Transverse colon (tissue), 4 donors: ENCODE data around the gene DENND1A. TPM values are rescaled to one million over a fixed set of nuclear protein-coding genes. Genes with fewer than 3 reads are reported as not detected.

Source experiments
- DNase-seq: peaks from one replicate; pipeline ENCODE4 v3.0.0-alpha.2; 2019
- H3K27ac ChIP-seq, 4 donors: fragments of 200-600 bp; sonication (generic); 2 replicates each; pipeline ENCODE4 v1.5.1; 2016 to 2018; ENCODE audit warnings: inconsistent platforms in 4 of 4
- H3K27me3 ChIP-seq: fragments of 200-600 bp; sonication (generic); 2 replicates; pipeline ENCODE4 v1.5.1; 2017; ENCODE audit warnings: inconsistent platforms
- H3K36me3 ChIP-seq, 4 donors: fragments of 200-600 bp; sonication (generic); 2 replicates each; pipeline ENCODE4 v1.5.1; 2017 to 2019; ENCODE audit warnings: inconsistent platforms in 4 of 4
- H3K4me1 ChIP-seq, 4 donors: fragments of 200-600 bp; sonication (generic); 2 replicates each; pipeline ENCODE4 v1.5.1; 2017 to 2020; ENCODE audit warnings: inconsistent platforms in 4 of 4
- H3K4me3 ChIP-seq, 4 donors: fragments of 200-600 bp; sonication (generic); 1 replicate in 1 of 4; 2 replicates in 3 of 4; pipeline versions ENCODE4 v1.5.1 to v1.6.1; 2017 to 2019; ENCODE audit warnings: inconsistent platforms in 4 of 4
- H3K9me3 ChIP-seq, 2 donors: fragments of 200-600 bp; sonication (generic); 2 replicates each; pipeline ENCODE4 v1.5.1; 2017 to 2019; ENCODE audit warnings: inconsistent platforms in 2 of 2
- EP300 ChIP-seq: sonication (generic); formaldehyde crosslinking; IDR thresholded peaks from one replicate; pipeline ENCODE4 v1.6.1; 2017; ENCODE audit warnings: antibody characterized with exemption, low read depth
- POLR2A ChIP-seq: fragments of 450-650 bp; IDR thresholded peaks from one replicate; pipeline ENCODE4 v1.6.1; 2016; ENCODE audit warnings: antibody characterized with exemption, mild to moderate bottlenecking, moderate library complexity
- POLR2AphosphoS5 ChIP-seq, 3 donors: sonication (generic); formaldehyde crosslinking; IDR thresholded peaks; one replicate each; pipeline ENCODE4 v1.6.1; 2016; ENCODE audit warnings: antibody characterized with exemption in 3 of 3
- WGBS, 2 donors: methylation state at CpG; one replicate each; pipeline ENCODE4 v1.1.5; 2018; ENCODE audit warnings: low coverage in 1 of 2; 5-methylcytosine and 5-hydroxymethylcytosine counted together
- in situ Hi-C, 4 donors: fragments of 200-750 bp; cut with MboI; loops; one replicate each; pipeline versions ENCODE4 v1.15.0 to v1.15.1; 2017; ENCODE audit warnings: low sequenced_read_pairs in 3 of 4, low pct_ligation_motif_present in 1 of 4, low pct_unique_long_range_greater_than_20kb in 1 of 4
- intact Hi-C: fragments of 100-400 bp; cut with DNase I; formaldehyde crosslinking; loops from one replicate; pipeline ENCODE4 v1.15.1; 2023; ENCODE audit warnings: low total_unique reads
- total RNA-seq, 4 donors: library from RNA; depleted of rRNA; stranded (reverse); fragments of >200 nt; gene quantifications; one replicate each; pipeline ENCODE4 v1.1.0, GENCODE V29; 2016
- TF ChIP-seq, protein P1 (sequence below), 5 experiments: fragments of 200-600 bp in 3 of 5; fragments of 450-650 bp in 2 of 5; sonication (generic) in 3 of 5; IDR thresholded peaks; 1 replicate in 2 of 5; 2 replicates in 3 of 5; pipeline ENCODE4 v1.5.1; 2016 to 2017; ENCODE audit warnings: antibody characterized with exemption in 5 of 5, inconsistent platforms in 3 of 5, mild to moderate bottlenecking in 2 of 5, moderate library complexity in 1 of 5

Gene DENND1A
- total RNA-seq, 4 donors from 2014 or later, result 12.5 to 78.6 (median 40.0) TPM

DNA sequence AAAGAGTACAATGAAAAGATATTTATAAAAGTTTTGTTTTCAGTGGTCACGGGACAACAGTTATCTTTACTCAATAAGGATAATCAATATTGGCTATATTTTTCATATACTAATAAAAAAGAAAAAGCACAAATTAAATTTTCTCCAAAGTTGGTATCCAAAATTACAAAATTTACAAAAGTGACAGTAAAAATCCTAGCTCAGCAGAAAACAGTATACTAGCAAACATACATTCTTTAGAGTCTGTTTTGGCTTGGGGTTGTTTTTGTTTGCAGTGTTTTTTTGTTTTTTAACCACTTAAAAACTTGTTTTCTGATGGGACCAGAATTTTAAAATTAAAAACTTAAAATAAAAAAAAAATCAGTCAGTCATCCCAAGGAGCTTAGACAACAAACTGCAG is 183.2 kb downstream of the DENND1A start:
- no peaks in the 10 kb centered on the region for H3K27me3 ChIP-seq
- no peak for DNase-seq
- TF ChIP-seq, protein P1, sequence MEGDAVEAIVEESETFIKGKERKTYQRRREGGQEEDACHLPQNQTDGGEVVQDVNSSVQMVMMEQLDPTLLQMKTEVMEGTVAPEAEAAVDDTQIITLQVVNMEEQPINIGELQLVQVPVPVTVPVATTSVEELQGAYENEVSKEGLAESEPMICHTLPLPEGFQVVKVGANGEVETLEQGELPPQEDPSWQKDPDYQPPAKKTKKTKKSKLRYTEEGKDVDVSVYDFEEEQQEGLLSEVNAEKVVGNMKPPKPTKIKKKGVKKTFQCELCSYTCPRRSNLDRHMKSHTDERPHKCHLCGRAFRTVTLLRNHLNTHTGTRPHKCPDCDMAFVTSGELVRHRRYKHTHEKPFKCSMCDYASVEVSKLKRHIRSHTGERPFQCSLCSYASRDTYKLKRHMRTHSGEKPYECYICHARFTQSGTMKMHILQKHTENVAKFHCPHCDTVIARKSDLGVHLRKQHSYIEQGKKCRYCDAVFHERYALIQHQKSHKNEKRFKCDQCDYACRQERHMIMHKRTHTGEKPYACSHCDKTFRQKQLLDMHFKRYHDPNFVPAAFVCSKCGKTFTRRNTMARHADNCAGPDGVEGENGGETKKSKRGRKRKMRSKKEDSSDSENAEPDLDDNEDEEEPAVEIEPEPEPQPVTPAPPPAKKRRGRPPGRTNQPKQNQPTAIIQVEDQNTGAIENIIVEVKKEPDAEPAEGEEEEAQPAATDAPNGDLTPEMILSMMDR (IDR thresholded peaks at IDR 0.05), result no peak
- TF ChIP-seq POLR2A, result no peak
- no peak for TF ChIP-seq EP300
- no peak for TF ChIP-seq POLR2AphosphoS5 (IDR thresholded peaks at IDR 0.05)
- H3K9me3 ChIP-seq, result no peaks in the 10 kb centered on the region
- H3K36me3 ChIP-seq, result no peaks in the 10 kb centered on the region
- peaks cover 0 to 14% (median under 1%) of the 10 kb centered on the region in 4 donors for H3K4me1 ChIP-seq
- no peak overlapping the region for H3K4me3 ChIP-seq
- H3K27ac ChIP-seq, result no peak overlapping the region
- WGBS, 2 donors, result 84 to 97% methylated on average over 1 of the region's 1 CpG
- in situ Hi-C loops (no loop called here), intact Hi-C loops (no loop called here)

DNA sequence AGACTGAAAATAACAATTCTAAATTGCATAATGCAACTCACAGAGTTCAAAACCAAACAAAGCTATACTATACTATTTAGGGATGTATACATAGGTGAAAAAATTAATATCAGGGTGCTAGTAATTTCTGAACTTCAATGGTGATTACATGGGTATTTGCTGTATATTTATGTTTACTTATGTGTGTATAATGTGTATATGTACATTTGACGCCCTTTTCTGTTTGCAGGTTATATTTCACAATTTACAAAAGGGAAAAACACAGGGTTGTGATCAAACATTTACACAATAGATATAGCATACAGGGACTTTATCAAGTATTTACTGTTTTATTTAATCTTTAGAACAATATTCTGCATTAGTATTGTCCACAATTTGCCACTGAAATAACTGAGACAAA is 184.0 kb downstream of the DENND1A start:
- Histone ChIP-seq H3K27me3 (no peaks in the 10 kb centered on the region), H3K4me1 (peaks cover 0 to 21% (median 2%) of the 10 kb centered on the region in 4 donors), H3K27ac (no peak overlapping the region), H3K9me3 (no peaks in the 10 kb centered on the region), H3K36me3 (no peaks in the 10 kb centered on the region), H3K4me3 (no peak overlapping the region)
- no peak for DNase-seq
- no peak for TF ChIP-seq EP300
- no peak for TF ChIP-seq POLR2A
- TF ChIP-seq, protein P1 (IDR thresholded peaks at IDR 0.05), result no peak
- TF ChIP-seq POLR2AphosphoS5 (IDR thresholded peaks at IDR 0.05), result no peak
- in situ Hi-C loops (no loop called here), intact Hi-C loops (no loop called here)
- WGBS, 2 donors, result 50 to 67% methylated on average over 1 of the region's 1 CpG

DNA sequence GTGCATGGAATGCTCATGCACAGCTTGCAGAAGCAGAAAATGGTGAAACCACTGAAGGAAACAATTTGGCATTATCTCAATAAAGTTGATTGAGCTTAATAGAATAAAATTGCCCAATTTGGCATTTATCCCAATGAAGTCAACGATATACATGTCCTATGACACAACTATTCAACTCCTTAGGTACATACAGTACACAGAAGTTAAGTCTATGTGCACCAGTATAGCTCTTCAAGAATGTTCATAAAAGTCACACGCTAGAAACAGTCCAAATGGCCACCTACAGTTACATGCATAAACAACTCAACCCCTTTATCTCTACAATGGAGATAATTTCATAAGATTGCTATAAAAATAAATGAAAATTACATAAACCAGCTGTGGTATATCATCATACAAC is 184.5 kb downstream of the DENND1A start:
- H3K9me3 ChIP-seq, result no peaks in the 10 kb centered on the region
- in situ Hi-C loops, result no loop called here
- WGBS, 2 donors, result 92 to 94% methylated on average over 2 of the region's 2 CpGs
- no peak overlapping the region for H3K4me3 ChIP-seq
- H3K4me1 ChIP-seq, result peaks cover 0 to 23% (median 2%) of the 10 kb centered on the region in 4 donors
- intact Hi-C loops, result no loop called here
- H3K27ac ChIP-seq, result no peak overlapping the region
- no peaks in the 10 kb centered on the region for H3K36me3 ChIP-seq
- no peak for DNase-seq
- no peaks in the 10 kb centered on the region for H3K27me3 ChIP-seq
- TF ChIP-seq EP300 (no peak), POLR2A (no peak), POLR2AphosphoS5 (IDR thresholded peaks at IDR 0.05) (no peak)
- TF ChIP-seq, protein P1 (IDR thresholded peaks at IDR 0.05), result no peak

DNA sequence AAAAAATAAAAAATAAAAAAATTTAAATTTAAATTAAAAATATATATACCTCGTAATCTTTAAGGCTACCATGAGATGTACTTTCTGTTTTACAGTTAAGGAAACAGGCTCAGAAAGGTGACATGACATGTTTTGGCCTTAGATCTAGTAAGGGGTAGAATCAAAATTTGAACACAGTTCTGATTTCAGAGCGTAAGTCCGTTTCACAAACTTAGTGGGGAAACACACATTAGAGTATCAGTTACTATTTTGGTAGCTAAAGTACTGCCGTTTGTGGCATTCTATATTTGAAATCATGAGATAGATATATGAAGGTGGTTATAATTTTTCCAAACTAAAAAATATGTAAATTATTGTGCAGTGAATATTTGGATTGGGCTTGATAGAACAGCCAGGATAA is 186.2 kb downstream of the DENND1A start:
- Histone ChIP-seq H3K9me3 (no peaks in the 10 kb centered on the region), H3K4me3 (no peak overlapping the region), H3K36me3 (no peaks in the 10 kb centered on the region), H3K27me3 (no peaks in the 10 kb centered on the region), H3K27ac (no peak overlapping the region), H3K4me1 (peaks cover 0 to 19% (median 2%) of the 10 kb centered on the region in 4 donors)
- intact Hi-C loops, result no loop called here
- in situ Hi-C loops, result no loop called here
- WGBS, 2 donors, result 92 to 100% methylated on average over 4 of the region's 4 CpGs
- TF ChIP-seq POLR2A (no peak), POLR2AphosphoS5 (IDR thresholded peaks at IDR 0.05) (no peak), EP300 (no peak)
- TF ChIP-seq, protein P1 (IDR thresholded peaks at IDR 0.05), result no peak
- no peak for DNase-seq
